HG03139 (cell line): ENCODE measurements around the gene SRPK2.
"Not testable (repeated sequence)": the region's sequence is repeated elsewhere in the genome, so short reads cannot be mapped to it uniquely, and the experiment has no call there.

Experiments used
- ATAC-seq: cut with Tn5 transposase; IDR thresholded peaks from one replicate; pipeline ENCODE4 v1.9.1; 2021; ENCODE audit not compliant: unreplicated experiment

Gene SRPK2

GRCh38 chr7:105388356-105389087 lies at the start of gene SRPK2:
TSS of gene SRPK2 (minus strand) at chr7:105388921.
- peak; percentile 64 for ATAC-seq

GRCh38 chr7:105438254-105438653 lies 49.5 kb upstream of the SRPK2 start:
- no peak for ATAC-seq

- ATAC-seq: not testable (repeated sequence)
Measured at GRCh38 chr7:105437356-105437755, 48.6 kb upstream of the SRPK2 start.

GRCh38 chr7:105429746-105430612 lies 41.3 kb upstream of the SRPK2 start:
- ATAC-seq: no peak

- no peak for ATAC-seq
Measured at GRCh38 chr7:105426606-105427146, 38.0 kb upstream of the SRPK2 start.

GRCh38 chr7:105423987-105424386 lies 35.3 kb upstream of the SRPK2 start:
- ATAC-seq: no peak

- ATAC-seq: no peak
Measured at GRCh38 chr7:105413887-105414437, 25.2 kb upstream of the SRPK2 start.

GRCh38 chr7:105410774-105411173 lies 22.1 kb upstream of the SRPK2 start:
- ATAC-seq: not testable (repeated sequence)

- not testable (repeated sequence) for ATAC-seq
Measured at GRCh38 chr7:105409775-105410174, 21.1 kb upstream of the SRPK2 start.

GRCh38 chr7:105408791-105409410 lies 20.2 kb upstream of the SRPK2 start:
- no peak for ATAC-seq

- no peak for ATAC-seq
Measured at GRCh38 chr7:105403128-105403527, 14.4 kb upstream of the SRPK2 start.

- ATAC-seq: no peak
Measured at GRCh38 chr7:105402221-105403095, 13.7 kb upstream of the SRPK2 start.

- no peak for ATAC-seq
Measured at GRCh38 chr7:105399043-105399725, 10.5 kb upstream of the SRPK2 start.

GRCh38 chr7:105396566-105396965 lies 7.8 kb upstream of the SRPK2 start:
- no peak for ATAC-seq

- no peak for ATAC-seq
Measured at GRCh38 chr7:105391429-105391828, 2.7 kb upstream of the SRPK2 start.

- ATAC-seq: no peak
Measured at GRCh38 chr7:105389889-105390288, 1.2 kb upstream of the SRPK2 start.

GRCh38 chr7:105389088-105389650 lies 448 bp upstream of the SRPK2 start:
- no peak for ATAC-seq

- ATAC-seq: peak; percentile 35
Measured at GRCh38 chr7:105387508-105388355, 989 bp downstream of the SRPK2 start.
